ENCODE measurements around the gene KANK2.

DNA sequence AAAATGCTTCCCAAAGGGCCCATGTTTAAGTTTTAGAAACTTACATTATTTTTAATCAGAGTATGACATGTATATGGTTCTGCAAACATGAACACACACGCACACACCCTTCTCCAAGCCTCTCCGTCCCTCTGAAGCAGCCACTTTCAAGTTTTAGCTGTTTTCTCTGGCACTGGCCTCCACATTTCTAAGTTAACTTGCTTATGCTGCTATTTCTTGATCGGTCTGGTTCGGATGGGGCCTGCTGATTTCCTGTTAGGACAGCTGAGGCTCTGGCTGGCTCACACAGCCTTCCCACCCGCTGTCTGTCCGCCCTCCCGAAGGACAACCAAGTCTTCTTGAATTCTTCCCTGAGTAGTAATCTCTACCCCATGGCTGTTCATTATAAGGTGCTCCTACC lies 46.2 kb downstream of the KANK2 start:
- TF ChIP-seq PAX5 (IDR thresholded peaks at IDR 0.05; ENCODE audit: insufficient read depth, low read length, severe bottlenecking) (no peak), TAF1 (IDR thresholded peaks at IDR 0.05; ENCODE audit: low read depth, low read length) (no peak), POLR2AphosphoS5 (IDR thresholded peaks at IDR 0.05; ENCODE audit: low read depth, low read length) (no peak), POLR2A (IDR thresholded peaks at IDR 0.05; ENCODE audit: low read depth, low read length) (no peak), SPI1 (IDR thresholded peaks at IDR 0.05; ENCODE audit: low read depth, low read length) (no peak)

Data from GM12891 (cell line).